Sigmoid colon (tissue), 7 donors: ENCODE results near the gene TUG1. TPM values are rescaled to one million over a fixed set of nuclear protein-coding genes. Genes with fewer than 3 reads are reported as not detected.

Experiments
- DNase-seq: peaks from one replicate; pipeline ENCODE4 v3.0.0-alpha.2; 2019
- H3K27ac ChIP-seq, 4 donors: fragments of 200-600 bp; sonication (generic); one replicate each; pipeline ENCODE4 v1.5.1; 2016 to 2019; ENCODE audit warnings: mild to moderate bottlenecking in 1 of 4
- H3K27me3 ChIP-seq, 3 donors: fragments of 200-600 bp; sonication (generic); one replicate each; pipeline ENCODE4 v1.5.1; 2019; ENCODE audit warnings: mild to moderate bottlenecking in 1 of 3
- H3K36me3 ChIP-seq, 4 donors: fragments of 200-600 bp; sonication (generic); one replicate each; pipeline ENCODE4 v1.5.1; 2016 to 2019
- H3K4me1 ChIP-seq, 4 donors: fragments of 200-600 bp; sonication (generic); one replicate each; pipeline ENCODE4 v1.5.1; 2017 to 2019
- H3K4me3 ChIP-seq, 4 donors: fragments of 200-600 bp; sonication (generic); one replicate each; pipeline ENCODE4 v1.5.1; 2017 to 2019; ENCODE audit warnings: mild to moderate bottlenecking in 2 of 4, moderate library complexity in 1 of 4
- H3K9me3 ChIP-seq, 4 donors: fragments of 200-600 bp in 3 of 4; sonication (generic) in 3 of 4; one replicate each; pipeline versions ENCODE4 v1.5.1 to v1.6.1; 2013 to 2019
- EP300 ChIP-seq, 4 donors: sonication (generic); formaldehyde crosslinking; IDR thresholded peaks; one replicate each; pipeline ENCODE4 v1.6.1; 2017; ENCODE audit warnings: antibody characterized with exemption in 4 of 4
- POLR2A ChIP-seq, 2 donors: fragments of 450-650 bp; IDR thresholded peaks; one replicate each; pipeline ENCODE4 v1.6.1; 2016; ENCODE audit warnings: antibody characterized with exemption in 2 of 2, mild to moderate bottlenecking in 2 of 2, moderate library complexity in 2 of 2
- POLR2AphosphoS5 ChIP-seq, 4 donors: sonication (generic); formaldehyde crosslinking; IDR thresholded peaks; one replicate each; pipeline ENCODE4 v1.6.1; 2017; ENCODE audit warnings: antibody characterized with exemption in 4 of 4
- whole genome bisulfite sequencing, 2 donors: extraction: QIAGEN DNeasy Blood & Tissue Kit; methylation state at CpG; one replicate each; pipeline ENCODE4 v1.1.7; 2013; 5-methylcytosine and 5-hydroxymethylcytosine counted together
- intact Hi-C: fragments of 100-400 bp; cut with DNase I; formaldehyde crosslinking; loops from one replicate; pipeline ENCODE4 v1.15.1; 2023
- polyA plus RNA-seq, 3 donors: library from polyadenylated mRNA; stranded (reverse); fragments of 200-250 nt; gene quantifications; one replicate each; pipeline ENCODE4 v1.2.3, GENCODE V29; 2013
- total RNA-seq, 4 donors: library from RNA; depleted of rRNA; stranded (reverse); fragments of >200 nt; gene quantifications; one replicate each; pipeline ENCODE4 v1.1.0, GENCODE V29; 2016
- TF ChIP-seq, protein P1 (sequence below), 4 experiments: fragments of 450-650 bp in 3 of 4; fragments of 200-600 bp in 1 of 4; IDR thresholded peaks; one replicate each; pipeline ENCODE4 v1.5.1; 2016 to 2019; ENCODE audit warnings: antibody characterized with exemption in 4 of 4, mild to moderate bottlenecking in 3 of 4, moderate library complexity in 2 of 4
- donor health status: healthy with polysubstance abuse.
- donor health status: Bipolar disorder and iron deficiency.
- donor health status: healthy.

The TUG1 gene
- total and polyA plus RNA-seq, 7 donors = 10.8 to 88.9 (median 51.5) TPM

DNA sequence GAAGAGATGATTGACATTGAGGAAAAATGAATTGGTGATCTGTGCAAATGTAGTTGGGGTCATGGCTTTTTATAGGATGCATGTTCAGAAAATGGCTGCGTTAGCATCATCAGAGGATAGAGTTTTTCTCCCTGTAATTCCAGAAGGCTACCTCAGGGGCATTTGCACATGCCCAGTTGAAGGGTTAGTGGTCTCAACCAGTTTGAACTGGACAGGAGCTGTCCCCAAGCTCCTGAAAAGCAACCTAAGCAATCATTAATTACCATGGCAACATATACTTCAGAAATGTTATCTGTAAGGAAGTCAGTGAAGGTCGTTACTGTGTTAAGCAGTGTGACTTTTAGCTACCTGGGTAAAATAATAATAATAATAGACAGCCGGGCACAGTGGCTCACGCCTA lies 29.3 kb downstream of the TUG1 start:
- Histone ChIP-seq H3K27me3 (no peaks in the 10 kb centered on the region), H3K4me1 (no peaks in the 10 kb centered on the region), H3K27ac (no peak overlapping the region), H3K4me3 (no peak overlapping the region), H3K36me3 (no peaks in the 10 kb centered on the region), H3K9me3 (no peaks in the 10 kb centered on the region)
- no peak for DNase-seq
- intact Hi-C loops = no loop called here
- TF ChIP-seq, protein P1, sequence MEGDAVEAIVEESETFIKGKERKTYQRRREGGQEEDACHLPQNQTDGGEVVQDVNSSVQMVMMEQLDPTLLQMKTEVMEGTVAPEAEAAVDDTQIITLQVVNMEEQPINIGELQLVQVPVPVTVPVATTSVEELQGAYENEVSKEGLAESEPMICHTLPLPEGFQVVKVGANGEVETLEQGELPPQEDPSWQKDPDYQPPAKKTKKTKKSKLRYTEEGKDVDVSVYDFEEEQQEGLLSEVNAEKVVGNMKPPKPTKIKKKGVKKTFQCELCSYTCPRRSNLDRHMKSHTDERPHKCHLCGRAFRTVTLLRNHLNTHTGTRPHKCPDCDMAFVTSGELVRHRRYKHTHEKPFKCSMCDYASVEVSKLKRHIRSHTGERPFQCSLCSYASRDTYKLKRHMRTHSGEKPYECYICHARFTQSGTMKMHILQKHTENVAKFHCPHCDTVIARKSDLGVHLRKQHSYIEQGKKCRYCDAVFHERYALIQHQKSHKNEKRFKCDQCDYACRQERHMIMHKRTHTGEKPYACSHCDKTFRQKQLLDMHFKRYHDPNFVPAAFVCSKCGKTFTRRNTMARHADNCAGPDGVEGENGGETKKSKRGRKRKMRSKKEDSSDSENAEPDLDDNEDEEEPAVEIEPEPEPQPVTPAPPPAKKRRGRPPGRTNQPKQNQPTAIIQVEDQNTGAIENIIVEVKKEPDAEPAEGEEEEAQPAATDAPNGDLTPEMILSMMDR (IDR thresholded peaks at IDR 0.05) = no peak
- TF ChIP-seq EP300 (IDR thresholded peaks at IDR 0.05) = no peak
- TF ChIP-seq POLR2A (IDR thresholded peaks at IDR 0.05) = no peak
- no peak for TF ChIP-seq POLR2AphosphoS5 (IDR thresholded peaks at IDR 0.05)
- WGBS, 2 donors = 83 to 89% methylated on average over 4 of the region's 4 CpGs

DNA sequence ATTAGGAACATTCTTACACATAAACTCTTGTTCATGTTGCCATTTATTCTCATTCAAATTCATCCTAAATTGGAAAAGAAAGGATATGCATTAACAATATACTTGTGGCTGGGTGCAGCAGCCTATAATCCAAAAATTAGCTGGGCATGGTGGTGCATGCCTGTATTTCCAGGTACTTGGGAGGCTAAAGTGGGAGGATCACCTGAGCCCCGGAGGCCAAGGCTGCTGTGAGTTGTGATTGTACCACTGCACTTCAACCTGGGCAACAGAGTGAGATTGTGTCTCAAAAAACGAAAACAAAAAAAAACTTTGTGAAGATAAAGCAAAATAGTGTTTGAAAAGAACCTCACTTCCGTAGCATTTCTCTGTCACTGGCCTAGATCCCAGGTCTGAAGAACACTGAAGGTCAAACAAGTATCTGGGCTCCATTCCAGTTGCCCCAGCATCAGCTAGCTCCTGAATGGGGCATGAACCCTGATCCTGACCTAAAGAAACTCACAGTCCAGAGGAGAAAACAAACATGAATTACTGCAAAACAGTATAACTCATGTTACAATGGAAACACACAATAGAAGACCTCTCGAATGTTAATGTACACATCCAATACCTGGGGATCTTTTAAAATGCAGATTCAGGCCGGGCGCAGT lies 32.2 kb downstream of the TUG1 start:
- peaks cover 0 to 6% (median 1%) of the 10 kb centered on the region in 4 donors for H3K9me3 ChIP-seq
- H3K4me3 ChIP-seq = no peak overlapping the region
- intact Hi-C loops = no loop called here
- no peaks in the 10 kb centered on the region for H3K36me3 ChIP-seq
- no peaks in the 10 kb centered on the region for H3K27me3 ChIP-seq
- DNase-seq = no peak
- TF ChIP-seq POLR2AphosphoS5 (IDR thresholded peaks at IDR 0.05) (no peak), POLR2A (IDR thresholded peaks at IDR 0.05) (no peak), EP300 (IDR thresholded peaks at IDR 0.05) (no peak)
- TF ChIP-seq, protein P1 (IDR thresholded peaks at IDR 0.05) = no peak
- no peaks in the 10 kb centered on the region for H3K4me1 ChIP-seq
- H3K27ac ChIP-seq = no peak overlapping the region
- WGBS, 2 donors = 89 to 91% methylated on average over 6 of the region's 6 CpGs

DNA sequence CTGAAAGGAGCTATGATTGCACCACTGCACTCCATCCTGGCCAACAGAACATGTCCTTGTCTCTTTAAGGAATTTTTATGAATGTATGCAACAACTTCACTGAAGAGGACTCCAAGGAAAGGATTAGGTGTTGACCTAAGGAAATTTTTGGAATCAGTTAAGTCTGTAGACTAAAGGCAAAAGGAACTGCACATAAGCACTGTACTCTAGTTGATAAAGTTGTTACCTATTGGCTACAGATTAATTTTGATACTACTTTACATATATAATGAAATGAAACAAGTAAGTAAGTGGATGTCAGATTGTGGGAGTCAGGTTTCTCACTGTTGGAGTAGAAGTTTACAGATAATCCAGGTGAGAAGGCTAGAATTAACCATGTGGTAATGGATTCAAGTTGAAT lies 36.5 kb downstream of the TUG1 start:
- H3K4me3 ChIP-seq = no peak overlapping the region
- H3K27me3 ChIP-seq = no peaks in the 10 kb centered on the region
- TF ChIP-seq EP300 (IDR thresholded peaks at IDR 0.05) (no peak), POLR2A (IDR thresholded peaks at IDR 0.05) (no peak), POLR2AphosphoS5 (IDR thresholded peaks at IDR 0.05) (no peak)
- TF ChIP-seq, protein P1 (IDR thresholded peaks at IDR 0.05) = no peak
- H3K9me3 ChIP-seq = peaks cover 0 to 6% (median 1%) of the 10 kb centered on the region in 4 donors
- H3K4me1 ChIP-seq = no peaks in the 10 kb centered on the region
- no peak overlapping the region for H3K27ac ChIP-seq
- intact Hi-C loops = no loop called here
- H3K36me3 ChIP-seq = no peaks in the 10 kb centered on the region
- DNase-seq = no peak

DNA sequence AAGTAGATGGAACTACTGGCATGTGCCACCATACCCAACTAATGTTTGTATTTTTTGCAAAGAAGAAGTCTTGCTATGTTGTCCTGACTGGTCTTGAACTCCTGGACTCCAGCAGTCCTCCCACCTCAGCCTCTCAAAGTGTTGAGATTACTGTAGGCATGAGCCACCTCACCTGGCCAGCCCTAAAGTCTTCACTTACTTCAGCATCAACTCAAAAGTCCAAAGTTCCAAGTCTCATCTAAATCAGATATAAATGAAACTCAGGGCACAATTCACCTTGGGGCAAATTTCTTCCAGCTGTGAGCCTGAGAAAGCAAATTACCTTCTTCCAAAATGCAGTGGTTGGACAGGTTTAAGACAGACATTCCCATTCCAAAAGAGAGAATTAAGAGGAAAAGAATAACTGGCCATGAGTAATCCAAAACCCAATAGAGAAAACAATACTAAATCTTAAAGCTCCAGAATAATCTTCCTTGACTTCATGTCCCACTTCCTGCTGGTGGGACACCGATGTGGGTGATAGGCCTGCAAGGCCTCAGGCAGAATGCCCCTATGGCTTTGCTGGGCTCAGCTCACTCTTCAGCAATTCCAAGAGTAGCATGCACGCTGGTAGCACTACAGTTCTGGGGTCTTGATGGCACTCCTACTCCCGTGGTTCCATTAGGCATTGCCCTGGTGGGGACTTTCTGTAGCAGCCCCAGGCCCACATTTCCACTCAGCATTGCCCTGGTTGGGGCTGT lies 50.3 kb downstream of the TUG1 start:
- WGBS, 2 donors = 86 to 90% methylated on average over 3 of the region's 3 CpGs
- TF ChIP-seq POLR2A (IDR thresholded peaks at IDR 0.05) (no peak), POLR2AphosphoS5 (IDR thresholded peaks at IDR 0.05) (no peak), EP300 (IDR thresholded peaks at IDR 0.05) (no peak)
- TF ChIP-seq, protein P1 (IDR thresholded peaks at IDR 0.05) = no peak

More for the DNA sequence above, 50.3 kb downstream of the TUG1 start:
- Histone ChIP-seq H3K36me3 (no peaks in the 10 kb centered on the region), H3K27me3 (no peaks in the 10 kb centered on the region), H3K4me1 (no peaks in the 10 kb centered on the region), H3K4me3 (no peak overlapping the region), H3K27ac (no peak overlapping the region), H3K9me3 (no peaks in the 10 kb centered on the region)
- intact Hi-C loops = no loop called here
- DNase-seq = no peak
